ENCODE data around the gene CENATAC. TPM values are rescaled to one million over a fixed set of nuclear protein-coding genes. Genes with fewer than 3 reads are reported as not detected.

Gene CENATAC
- total and polyA plus RNA-seq, 2 experiments from 2014 or later = 31.7 to 34.5 TPM

DNA sequence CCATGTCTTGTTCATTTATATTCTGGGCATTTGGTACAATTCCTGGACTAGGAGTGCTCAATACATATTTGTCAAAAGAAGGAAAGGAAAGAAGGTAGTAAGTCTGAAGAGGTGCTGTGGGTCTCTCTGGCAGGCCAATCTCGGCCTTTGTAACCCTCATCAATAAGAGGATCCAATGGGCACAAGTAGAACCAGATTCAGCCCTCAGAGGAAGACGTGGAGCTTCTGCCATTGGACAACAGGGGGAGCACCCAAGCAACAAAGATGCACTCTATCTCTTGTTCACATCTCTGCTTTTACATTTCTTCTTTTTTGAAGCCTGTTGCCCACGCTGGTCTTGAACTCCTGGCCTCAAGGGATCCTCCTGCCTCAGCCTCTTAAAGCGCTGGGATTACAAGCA, 67.4 kb downstream of the CENATAC start:
- H3K9me3 Mint-ChIP-seq = no peaks in the 10 kb centered on the region
- Histone ChIP-seq H3K4me1 (ENCODE audit: insufficient read depth) (no peaks in the 10 kb centered on the region), H3F3A (replicated peaks; ENCODE audit: low read depth) (peaks cover 7% of the 10 kb centered on the region; the same call in 1 of the 2 replicates), H3K27ac (ENCODE audit: low read depth) (no peak overlapping the region), H3K4me3 (no peak overlapping the region), H3K9me2 (ENCODE audit: insufficient read depth) (0 out of 2 replicates have a peak, but pooled peaks cover under 1% of the 10 kb centered on the region), H3K4me2 (no peak overlapping the region), H2AFZ (no peak overlapping the region), H3K27me3 (ENCODE audit: insufficient read depth) (no peaks in the 10 kb centered on the region), H3K79me2 (replicated peaks; ENCODE audit: insufficient read depth) (peaks cover 17% of the 10 kb centered on the region), H4K20me1 (replicated peaks; ENCODE audit: insufficient read depth) (0 out of 2 replicates have a peak, but pooled peaks cover 6% of the 10 kb centered on the region), H3K36me3 (ENCODE audit: insufficient read depth) (peaks cover 5% of the 10 kb centered on the region; the same call in 1 of the 2 replicates)
- peaks cover 6% of the 10 kb centered on the region; the same call in 2 of the 3 replicates for H3K4me1 Mint-ChIP-seq
- peak; percentile 59 for ATAC-seq
- H3K27ac Mint-ChIP-seq = no peak overlapping the region
- H3K4me3 Mint-ChIP-seq = no peak overlapping the region
- peak; percentile 71 for DNase-seq (ENCODE audit: low spot score)
- peaks cover 8% of the 10 kb centered on the region for H3K27me3 Mint-ChIP-seq (ENCODE audit: insufficient read depth, low read depth, poor library complexity)
- peaks cover 5% of the 10 kb centered on the region for H3K36me3 Mint-ChIP-seq (ENCODE audit: low read depth)
- TF ChIP-seq, protein P1, sequence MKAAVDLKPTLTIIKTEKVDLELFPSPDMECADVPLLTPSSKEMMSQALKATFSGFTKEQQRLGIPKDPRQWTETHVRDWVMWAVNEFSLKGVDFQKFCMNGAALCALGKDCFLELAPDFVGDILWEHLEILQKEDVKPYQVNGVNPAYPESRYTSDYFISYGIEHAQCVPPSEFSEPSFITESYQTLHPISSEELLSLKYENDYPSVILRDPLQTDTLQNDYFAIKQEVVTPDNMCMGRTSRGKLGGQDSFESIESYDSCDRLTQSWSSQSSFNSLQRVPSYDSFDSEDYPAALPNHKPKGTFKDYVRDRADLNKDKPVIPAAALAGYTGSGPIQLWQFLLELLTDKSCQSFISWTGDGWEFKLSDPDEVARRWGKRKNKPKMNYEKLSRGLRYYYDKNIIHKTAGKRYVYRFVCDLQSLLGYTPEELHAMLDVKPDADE (IDR thresholded peaks at IDR 0.05) = no peak
- TF ChIP-seq CTCF (conservative IDR thresholded peaks at IDR 0.05; ENCODE audit: low read depth in 2 of 2) = peak; percentile 56 to 71

Small RNA genes lying within 50 kb of the gene (microRNA-seq; reads per million reads assigned to microRNA genes)
- gene MIR3656 = not detected

Small RNA genes lying within 50 kb of the gene (small RNA-seq; reads per million reads assigned to genes)
- gene AP003392.2 (ENCODE audit: low replicate concordance) (not detected), gene RF00017 (ENCODE audit: low replicate concordance) (not detected), gene RF00019 (ENCODE audit: low replicate concordance) (not detected)

Other genes with a start within 250 kb of the CENATAC start
- 205 and 253 TPM in 2 replicates for gene DDX6, start 207.0 kb upstream of the CENATAC start, total RNA-seq (2014; rRNA removed; shearing (Covaris generic))
- 59.1 and 68.3 TPM in 2 replicates for gene DDX6, start 207.0 kb upstream of the CENATAC start, polyA plus RNA-seq (2016; fragmentation: Nextera tagmentation; extraction: Ambion mirVana)
- gene CXCR5, start 114.2 kb upstream of the CENATAC start, total RNA-seq (2014; rRNA removed; shearing (Covaris generic)) = not detected in 2 replicates
- gene CXCR5, start 114.2 kb upstream of the CENATAC start, polyA plus RNA-seq (2016; fragmentation: Nextera tagmentation; extraction: Ambion mirVana) = 0.18 and 0.96 TPM in 2 replicates
- 24.1 and 35.1 TPM in 2 replicates for gene BCL9L, start 72.2 kb upstream of the CENATAC start, total RNA-seq (2014; rRNA removed; shearing (Covaris generic))
- gene BCL9L, start 72.2 kb upstream of the CENATAC start, polyA plus RNA-seq (2016; fragmentation: Nextera tagmentation; extraction: Ambion mirVana) = 15.9 and 23.6 TPM in 2 replicates
- gene UPK2, start 41.8 kb upstream of the CENATAC start, total RNA-seq (2014; rRNA removed; shearing (Covaris generic)) = not detected in 2 replicates
- gene UPK2, start 41.8 kb upstream of the CENATAC start, polyA plus RNA-seq (2016; fragmentation: Nextera tagmentation; extraction: Ambion mirVana) = 0.74 and 1.4 TPM in 2 replicates
- gene FOXR1, start 26.4 kb upstream of the CENATAC start, total RNA-seq (2014; rRNA removed; shearing (Covaris generic)) = not detected in 2 replicates
- gene FOXR1, start 26.4 kb upstream of the CENATAC start, polyA plus RNA-seq (2016; fragmentation: Nextera tagmentation; extraction: Ambion mirVana) = not detected in 2 replicates
- 1,462 and 1,965 TPM in 2 replicates for gene RPS25, start 20.2 kb downstream of the CENATAC start, total RNA-seq (2014; rRNA removed; shearing (Covaris generic))
- 3,622 and 3,632 TPM in 2 replicates for gene RPS25, start 20.2 kb downstream of the CENATAC start, polyA plus RNA-seq (2016; fragmentation: Nextera tagmentation; extraction: Ambion mirVana)
- gene TRAPPC4, start 20.6 kb downstream of the CENATAC start, total RNA-seq (2014; rRNA removed; shearing (Covaris generic)) = 79.9 and 97.2 TPM in 2 replicates
- 118 and 142 TPM in 2 replicates for gene TRAPPC4, start 20.6 kb downstream of the CENATAC start, polyA plus RNA-seq (2016; fragmentation: Nextera tagmentation; extraction: Ambion mirVana)
- gene SLC37A4, start 32.7 kb downstream of the CENATAC start, total RNA-seq (2014; rRNA removed; shearing (Covaris generic)) = 50.2 and 56.4 TPM in 2 replicates
- 20.0 and 23.4 TPM in 2 replicates for gene SLC37A4, start 32.7 kb downstream of the CENATAC start, polyA plus RNA-seq (2016; fragmentation: Nextera tagmentation; extraction: Ambion mirVana)
- gene HYOU1, start 59.1 kb downstream of the CENATAC start, total RNA-seq (2014; rRNA removed; shearing (Covaris generic)) = 221 and 229 TPM in 2 replicates
- 48.2 and 51.6 TPM in 2 replicates for gene HYOU1, start 59.1 kb downstream of the CENATAC start, polyA plus RNA-seq (2016; fragmentation: Nextera tagmentation; extraction: Ambion mirVana)
- gene VPS11, start 69.7 kb downstream of the CENATAC start, total RNA-seq (2014; rRNA removed; shearing (Covaris generic)) = 13.4 and 14.6 TPM in 2 replicates
- gene VPS11, start 69.7 kb downstream of the CENATAC start, polyA plus RNA-seq (2016; fragmentation: Nextera tagmentation; extraction: Ambion mirVana) = 11.5 and 15.5 TPM in 2 replicates
- gene HMBS, start 86.7 kb downstream of the CENATAC start, total RNA-seq (2014; rRNA removed; shearing (Covaris generic)) = 91.7 and 107 TPM in 2 replicates
- 101 and 105 TPM in 2 replicates for gene HMBS, start 86.7 kb downstream of the CENATAC start, polyA plus RNA-seq (2016; fragmentation: Nextera tagmentation; extraction: Ambion mirVana)
- gene DPAGT1, start 103.7 kb downstream of the CENATAC start, total RNA-seq (2014; rRNA removed; shearing (Covaris generic)) = 36.4 and 37.2 TPM in 2 replicates
- 48.3 and 52.6 TPM in 2 replicates for gene DPAGT1, start 103.7 kb downstream of the CENATAC start, polyA plus RNA-seq (2016; fragmentation: Nextera tagmentation; extraction: Ambion mirVana)
- gene C2CD2L, start 109.2 kb downstream of the CENATAC start, total RNA-seq (2014; rRNA removed; shearing (Covaris generic)) = 2.3 and 4.4 TPM in 2 replicates
- 1.4 TPM in 2 replicates for gene C2CD2L, start 109.2 kb downstream of the CENATAC start, polyA plus RNA-seq (2016; fragmentation: Nextera tagmentation; extraction: Ambion mirVana)
- gene HINFP, start 123.4 kb downstream of the CENATAC start, total RNA-seq (2014; rRNA removed; shearing (Covaris generic)) = 29.2 and 29.6 TPM in 2 replicates
- 12.6 and 12.8 TPM in 2 replicates for gene HINFP, start 123.4 kb downstream of the CENATAC start, polyA plus RNA-seq (2016; fragmentation: Nextera tagmentation; extraction: Ambion mirVana)
- 1.0 and 1.2 TPM in 2 replicates for gene ABCG4, start 150.9 kb downstream of the CENATAC start, total RNA-seq (2014; rRNA removed; shearing (Covaris generic))
- 0.58 and 0.94 TPM in 2 replicates for gene ABCG4, start 150.9 kb downstream of the CENATAC start, polyA plus RNA-seq (2016; fragmentation: Nextera tagmentation; extraction: Ambion mirVana)
- 13.8 and 14.2 TPM in 2 replicates for gene NLRX1, start 170.6 kb downstream of the CENATAC start, total RNA-seq (2014; rRNA removed; shearing (Covaris generic))
- 2.8 and 3.4 TPM in 2 replicates for gene NLRX1, start 170.6 kb downstream of the CENATAC start, polyA plus RNA-seq (2016; fragmentation: Nextera tagmentation; extraction: Ambion mirVana)
- not detected in 2 replicates for gene NHERF4, start 187.3 kb downstream of the CENATAC start, total RNA-seq (2014; rRNA removed; shearing (Covaris generic))
- gene NHERF4, start 187.3 kb downstream of the CENATAC start, polyA plus RNA-seq (2016; fragmentation: Nextera tagmentation; extraction: Ambion mirVana) = 0.15 TPM in 1 of 2 replicates, not detected in the other
- gene CBL, start 208.2 kb downstream of the CENATAC start, total RNA-seq (2014; rRNA removed; shearing (Covaris generic)) = 67.6 and 67.8 TPM in 2 replicates
- 31.6 and 40.1 TPM in 2 replicates for gene CBL, start 208.2 kb downstream of the CENATAC start, polyA plus RNA-seq (2016; fragmentation: Nextera tagmentation; extraction: Ambion mirVana)

All from GM23338 (cell line).